ENCODE measurements around the gene LZTS2.

Gene LZTS2

DNA sequence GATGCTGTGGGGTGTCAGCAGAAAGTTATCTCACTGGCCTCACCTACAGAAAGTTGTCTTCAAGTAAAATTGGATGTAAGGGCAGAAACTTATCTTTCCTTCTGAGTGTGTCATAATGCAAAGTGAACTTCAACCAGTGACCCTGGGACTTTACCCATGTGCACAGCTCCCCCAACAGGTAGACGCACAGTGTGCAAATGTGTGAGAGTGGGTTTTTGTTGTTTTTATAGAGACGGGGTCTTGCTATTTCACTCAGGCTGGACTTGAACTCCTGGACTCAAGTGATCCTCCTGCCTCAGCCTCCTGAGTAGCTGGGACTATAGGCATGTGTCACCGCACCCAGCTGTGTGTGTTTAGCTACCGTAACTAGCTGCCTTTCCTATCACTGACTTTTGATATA lies 55.8 kb downstream of the LZTS2 start:
- no peak for ATAC-seq
- TF ChIP-seq OSR1 (CRISPR knock-in tag; IDR thresholded peaks at IDR 0.05) (no peak), SNAI2 (CRISPR knock-in tag; IDR thresholded peaks at IDR 0.05) (no peak), PPARA (CRISPR knock-in tag; IDR thresholded peaks at IDR 0.05; ENCODE audit: borderline replicate concordance) (no peak), CSRNP3 (CRISPR knock-in tag; IDR thresholded peaks at IDR 0.05) (no peak), ESRRG (CRISPR knock-in tag; IDR thresholded peaks at IDR 0.05) (no peak), ZNF8 (CRISPR knock-in tag; IDR thresholded peaks at IDR 0.05) (no peak), TOX (CRISPR knock-in tag; IDR thresholded peaks at IDR 0.05; ENCODE audit: borderline replicate concordance) (no peak), RARB (CRISPR knock-in tag; IDR thresholded peaks at IDR 0.05) (no peak), ISL1 (CRISPR knock-in tag; IDR thresholded peaks at IDR 0.05) (no peak), PATZ1 (CRISPR knock-in tag; IDR thresholded peaks at IDR 0.05; ENCODE audit: borderline replicate concordance) (no peak), TSHZ2 (CRISPR knock-in tag; IDR thresholded peaks at IDR 0.05) (no peak), ZC3H10 (CRISPR knock-in tag; IDR thresholded peaks at IDR 0.05) (no peak), CREB5 (CRISPR knock-in tag; IDR thresholded peaks at IDR 0.05; ENCODE audit: low read depth) (no peak), TCF4 (CRISPR knock-in tag; IDR thresholded peaks at IDR 0.05; ENCODE audit: borderline replicate concordance) (no peak), BACH2 (CRISPR knock-in tag; IDR thresholded peaks at IDR 0.05; ENCODE audit: borderline replicate concordance) (no peak), GLIS3 (CRISPR knock-in tag; IDR thresholded peaks at IDR 0.05) (no peak), ZNF565 (CRISPR knock-in tag; conservative IDR thresholded peaks at IDR 0.05; ENCODE audit: low read depth) (no peak)

DNA sequence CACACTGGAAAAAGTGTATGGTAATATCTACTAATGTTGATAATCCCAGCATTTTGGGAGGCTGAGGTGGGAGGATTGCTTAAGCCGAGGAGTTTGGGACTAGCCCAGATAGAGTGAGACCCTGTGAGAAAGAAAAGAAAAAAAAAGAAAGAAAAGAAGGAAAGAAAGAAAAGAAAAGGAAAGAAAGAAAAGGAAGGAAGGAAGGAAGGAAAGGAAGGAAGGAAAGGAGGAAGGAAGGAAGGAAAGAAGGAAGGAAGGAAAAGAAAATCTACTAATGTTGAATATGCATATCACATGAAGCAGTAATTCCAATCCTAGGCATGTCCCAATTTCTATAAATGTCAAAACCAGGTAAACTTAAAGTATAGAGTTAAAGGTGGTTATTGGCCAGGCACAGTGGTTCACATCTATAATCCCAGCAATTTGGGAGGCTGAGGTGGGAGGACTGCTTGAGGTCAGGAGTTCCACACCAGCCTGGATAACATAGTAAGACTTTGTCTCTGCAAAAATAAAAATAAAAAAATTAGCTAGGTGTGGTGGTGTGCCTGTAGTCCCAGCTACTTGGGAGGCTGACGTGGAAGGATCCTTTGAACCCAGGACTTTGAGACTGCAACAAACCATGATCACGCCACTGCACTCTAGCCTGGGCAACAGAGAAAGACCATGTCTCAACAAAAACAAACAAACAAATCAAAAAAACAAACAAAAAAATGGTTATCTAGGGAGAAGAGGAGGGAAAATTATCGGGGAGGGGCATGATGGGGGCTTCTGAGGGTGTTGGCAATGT lies 57.0 kb downstream of the LZTS2 start:
- no peak for ATAC-seq
- no peak for TF ChIP-seq ZNF565 (CRISPR knock-in tag; conservative IDR thresholded peaks at IDR 0.05; ENCODE audit: low read depth)

Measured in SK-N-SH treated with all-trans-retinoic acid at 6 μM for 48 hours (cell line).